ENCODE results near the gene MGAM2. TPM values are rescaled to one million over a fixed set of nuclear protein-coding genes. Genes with fewer than 3 reads are reported as not detected.

MGAM2 gene
- not detected for total RNA-seq
- not detected for total RNA-seq (2013)
- 0 to 0.18 (median 0) reads per million in 29 experiments for total RNA-seq

- H3K27ac ChIP-seq (ENCODE audit: low read length) = no peak within 1 kb of the TSS
- CTCF ChIA-PET = interaction anchor here in 1 of 2 donors (0.7 kb wide), 1 partner anchor 8 kb away, joined by 3 read pairs; no protein-coding TSS in a partner anchor
These were observed at the start of gene MGAM2 for GRCh38 chr7:142111499-142111898. MGAM2 (plus strand) TSS chr7:142111718; CDS start chr7:142116874, 5,156 bp downstream.

GRCh38 chr7:142063551-142064442 lies 47.7 kb upstream of the MGAM2 start:
- H3K4me3 ChIP-seq (ENCODE audit: control insufficient read depth in 1 of 2, extremely low read depth in 1 of 2, low read length in 1 of 2) = no peak overlapping the region
- H3K4me1 Mint-ChIP-seq = no peaks in the 10 kb centered on the region
- CTCF ChIA-PET = no interaction called here

More at GRCh38 chr7:142111499-142111898, at the start of gene MGAM2:
- H3K4me1 ChIP-seq (ENCODE audit: control insufficient read depth in 1 of 2, extremely low read depth in 1 of 2, insufficient read depth in 2 of 2, low read length in 2 of 2) = no peaks in the 10 kb centered on the region
- DNase-seq (no peak), ATAC-seq (replicated peaks in 1 of 4) (no peak)
- Mint-ChIP-seq H3K27me3 (peaks cover 1 to 4% of the 10 kb centered on the region in 2 donors), H3K27ac (no peak within 1 kb of the TSS), H3K4me1 (no peaks in the 10 kb centered on the region), H3K36me3 (no peaks in the 10 kb centered on the region), H3K4me3 (no peak within 1 kb of the TSS), H3K9me3 (no peaks in the 10 kb centered on the region)
- H3K9me3 ChIP-seq = no peaks in the 10 kb centered on the region
- POLR2A ChIA-PET = no interaction called here
- H3K36me3 ChIP-seq (ENCODE audit: control insufficient read depth in 2 of 2, extremely low read depth in 1 of 2, insufficient read depth in 1 of 2, low read length in 1 of 2) = no peaks in the 10 kb centered on the region
- no peaks in the 10 kb centered on the region for H3K27me3 ChIP-seq (replicated peaks in 1 of 2; ENCODE audit: control insufficient read depth in 2 of 2, extremely low read depth in 1 of 2, insufficient read depth in 2 of 2, low read length in 1 of 2)
- 93% methylated on average over 2 of the region's 4 CpGs for WGBS (ENCODE audit: insufficient coverage)
- no peak within 1 kb of the TSS for H3K4me3 ChIP-seq (ENCODE audit: control insufficient read depth in 1 of 2, extremely low read depth in 1 of 2, low read length in 1 of 2)

GRCh38 chr7:142066536-142066935 lies 45.0 kb upstream of the MGAM2 start:
- CTCF ChIA-PET = no interaction called here

More at GRCh38 chr7:142063551-142064442, 47.7 kb upstream of the MGAM2 start:
- 82% methylated on average over 12 of the region's 12 CpGs for WGBS (ENCODE audit: insufficient coverage)
- H3K4me3 Mint-ChIP-seq = no peak overlapping the region
- Histone ChIP-seq H3K27me3 (replicated peaks in 1 of 2; ENCODE audit: control insufficient read depth in 2 of 2, extremely low read depth in 1 of 2, insufficient read depth in 2 of 2, low read length in 1 of 2) (no peaks in the 10 kb centered on the region), H3K27ac (ENCODE audit: low read length) (no peak overlapping the region), H3K9me3 (no peaks in the 10 kb centered on the region), H3K4me1 (ENCODE audit: control insufficient read depth in 1 of 2, extremely low read depth in 1 of 2, insufficient read depth in 2 of 2, low read length in 2 of 2) (no peaks in the 10 kb centered on the region), H3K36me3 (ENCODE audit: control insufficient read depth in 2 of 2, extremely low read depth in 1 of 2, insufficient read depth in 1 of 2, low read length in 1 of 2) (no peaks in the 10 kb centered on the region)
- no peak overlapping the region for H3K27ac Mint-ChIP-seq
- peaks cover 2 to 9% of the 10 kb centered on the region in 2 donors for H3K27me3 Mint-ChIP-seq
- no peaks in the 10 kb centered on the region for H3K9me3 Mint-ChIP-seq
- no peaks in the 10 kb centered on the region for H3K36me3 Mint-ChIP-seq
- DNase-seq (no peak), ATAC-seq (replicated peaks in 1 of 4) (no peak)
- POLR2A ChIA-PET = no interaction called here

GRCh38 chr7:142077762-142078161 lies 33.8 kb upstream of the MGAM2 start:
- Histone ChIP-seq H3K4me1 (ENCODE audit: control insufficient read depth in 1 of 2, extremely low read depth in 1 of 2, insufficient read depth in 2 of 2, low read length in 2 of 2) (no peaks in the 10 kb centered on the region), H3K4me3 (ENCODE audit: control insufficient read depth in 1 of 2, extremely low read depth in 1 of 2, low read length in 1 of 2) (no peak overlapping the region), H3K9me3 (no peaks in the 10 kb centered on the region), H3K27ac (ENCODE audit: low read length) (no peak overlapping the region), H3K27me3 (replicated peaks in 1 of 2; ENCODE audit: control insufficient read depth in 2 of 2, extremely low read depth in 1 of 2, insufficient read depth in 2 of 2, low read length in 1 of 2) (no peaks in the 10 kb centered on the region), H3K36me3 (ENCODE audit: control insufficient read depth in 2 of 2, extremely low read depth in 1 of 2, insufficient read depth in 1 of 2, low read length in 1 of 2) (no peaks in the 10 kb centered on the region)
- 80% methylated on average over 1 of the region's 4 CpGs for WGBS (ENCODE audit: insufficient coverage)
- DNase-seq (no peak), ATAC-seq (replicated peaks in 1 of 4) (no peak)
- Mint-ChIP-seq H3K4me1 (no peaks in the 10 kb centered on the region), H3K36me3 (no peaks in the 10 kb centered on the region), H3K9me3 (no peaks in the 10 kb centered on the region), H3K27ac (no peak overlapping the region), H3K27me3 (peaks cover 8 to 21% of the 10 kb centered on the region in 2 donors), H3K4me3 (no peak overlapping the region)
- ChIA-PET POLR2A (no interaction called here), CTCF (no interaction called here)

More at GRCh38 chr7:142066536-142066935, 45.0 kb upstream of the MGAM2 start:
- H3K36me3 ChIP-seq (ENCODE audit: control insufficient read depth in 2 of 2, extremely low read depth in 1 of 2, insufficient read depth in 1 of 2, low read length in 1 of 2) = no peaks in the 10 kb centered on the region
- H3K4me3 ChIP-seq (ENCODE audit: control insufficient read depth in 1 of 2, extremely low read depth in 1 of 2, low read length in 1 of 2) = no peak overlapping the region
- Mint-ChIP-seq H3K9me3 (no peaks in the 10 kb centered on the region), H3K27ac (no peak overlapping the region), H3K4me3 (no peak overlapping the region), H3K27me3 (peaks cover 5 to 9% of the 10 kb centered on the region in 2 donors), H3K4me1 (no peaks in the 10 kb centered on the region), H3K36me3 (no peaks in the 10 kb centered on the region)
- no peak for ATAC-seq (replicated peaks in 1 of 4)
- 70% methylated on average over 3 of the region's 8 CpGs for WGBS (ENCODE audit: insufficient coverage)
- no peaks in the 10 kb centered on the region for H3K9me3 ChIP-seq
- POLR2A ChIA-PET = no interaction called here
- no peak for DNase-seq
- no peaks in the 10 kb centered on the region for H3K4me1 ChIP-seq (ENCODE audit: control insufficient read depth in 1 of 2, extremely low read depth in 1 of 2, insufficient read depth in 2 of 2, low read length in 2 of 2)
- H3K27ac ChIP-seq (ENCODE audit: low read length) = no peak overlapping the region
- no peaks in the 10 kb centered on the region for H3K27me3 ChIP-seq (replicated peaks in 1 of 2; ENCODE audit: control insufficient read depth in 2 of 2, extremely low read depth in 1 of 2, insufficient read depth in 2 of 2, low read length in 1 of 2)

- H3K36me3 ChIP-seq (ENCODE audit: control insufficient read depth in 2 of 2, extremely low read depth in 1 of 2, insufficient read depth in 1 of 2, low read length in 1 of 2) = no peaks in the 10 kb centered on the region
- POLR2A ChIA-PET = no interaction called here
- ATAC-seq (replicated peaks in 1 of 4) = no peak
These were observed 27.9 kb upstream of the MGAM2 start for GRCh38 chr7:142083605-142084004.

GRCh38 chr7:142085428-142085827 lies 26.1 kb upstream of the MGAM2 start:
- Histone ChIP-seq H3K4me1 (ENCODE audit: control insufficient read depth in 1 of 2, extremely low read depth in 1 of 2, insufficient read depth in 2 of 2, low read length in 2 of 2) (no peaks in the 10 kb centered on the region), H3K9me3 (no peaks in the 10 kb centered on the region), H3K27ac (ENCODE audit: low read length) (no peak overlapping the region), H3K27me3 (replicated peaks in 1 of 2; ENCODE audit: control insufficient read depth in 2 of 2, extremely low read depth in 1 of 2, insufficient read depth in 2 of 2, low read length in 1 of 2) (no peaks in the 10 kb centered on the region), H3K4me3 (ENCODE audit: control insufficient read depth in 1 of 2, extremely low read depth in 1 of 2, low read length in 1 of 2) (no peak overlapping the region), H3K36me3 (ENCODE audit: control insufficient read depth in 2 of 2, extremely low read depth in 1 of 2, insufficient read depth in 1 of 2, low read length in 1 of 2) (no peaks in the 10 kb centered on the region)
- POLR2A ChIA-PET = no interaction called here
- CTCF ChIA-PET = no interaction called here
- Mint-ChIP-seq H3K4me3 (no peak overlapping the region), H3K9me3 (no peaks in the 10 kb centered on the region), H3K27ac (no peak overlapping the region), H3K36me3 (no peaks in the 10 kb centered on the region), H3K27me3 (peaks cover 2 to 6% of the 10 kb centered on the region in 2 donors), H3K4me1 (no peaks in the 10 kb centered on the region)
- ATAC-seq (replicated peaks in 1 of 4) (no peak), DNase-seq (no peak)
- 50% methylated on average over 1 of the region's 4 CpGs for WGBS (ENCODE audit: insufficient coverage)

More at GRCh38 chr7:142083605-142084004, 27.9 kb upstream of the MGAM2 start:
- H3K36me3 Mint-ChIP-seq = no peaks in the 10 kb centered on the region
- H3K4me3 Mint-ChIP-seq = no peak overlapping the region
- WGBS (ENCODE audit: insufficient coverage) = 78% methylated on average over 1 of the region's 1 CpG
- CTCF ChIA-PET = no interaction called here
- Histone ChIP-seq H3K4me1 (ENCODE audit: control insufficient read depth in 1 of 2, extremely low read depth in 1 of 2, insufficient read depth in 2 of 2, low read length in 2 of 2) (no peaks in the 10 kb centered on the region), H3K4me3 (ENCODE audit: control insufficient read depth in 1 of 2, extremely low read depth in 1 of 2, low read length in 1 of 2) (no peak overlapping the region), H3K27ac (ENCODE audit: low read length) (no peak overlapping the region), H3K27me3 (replicated peaks in 1 of 2; ENCODE audit: control insufficient read depth in 2 of 2, extremely low read depth in 1 of 2, insufficient read depth in 2 of 2, low read length in 1 of 2) (no peaks in the 10 kb centered on the region), H3K9me3 (no peaks in the 10 kb centered on the region)
- no peaks in the 10 kb centered on the region for H3K9me3 Mint-ChIP-seq
- DNase-seq = no peak
- peaks cover 0 to 4% of the 10 kb centered on the region in 2 donors for H3K27me3 Mint-ChIP-seq
- no peak overlapping the region for H3K27ac Mint-ChIP-seq
- no peaks in the 10 kb centered on the region for H3K4me1 Mint-ChIP-seq

Data from T-cell (primary cell).